Measurements from ENCODE around the gene PIK3CB.
"Not testable (repeated sequence)": the region's sequence is repeated elsewhere in the genome, so short reads cannot be mapped to it uniquely, and the experiment has no call there.

Gene PIK3CB

DNA sequence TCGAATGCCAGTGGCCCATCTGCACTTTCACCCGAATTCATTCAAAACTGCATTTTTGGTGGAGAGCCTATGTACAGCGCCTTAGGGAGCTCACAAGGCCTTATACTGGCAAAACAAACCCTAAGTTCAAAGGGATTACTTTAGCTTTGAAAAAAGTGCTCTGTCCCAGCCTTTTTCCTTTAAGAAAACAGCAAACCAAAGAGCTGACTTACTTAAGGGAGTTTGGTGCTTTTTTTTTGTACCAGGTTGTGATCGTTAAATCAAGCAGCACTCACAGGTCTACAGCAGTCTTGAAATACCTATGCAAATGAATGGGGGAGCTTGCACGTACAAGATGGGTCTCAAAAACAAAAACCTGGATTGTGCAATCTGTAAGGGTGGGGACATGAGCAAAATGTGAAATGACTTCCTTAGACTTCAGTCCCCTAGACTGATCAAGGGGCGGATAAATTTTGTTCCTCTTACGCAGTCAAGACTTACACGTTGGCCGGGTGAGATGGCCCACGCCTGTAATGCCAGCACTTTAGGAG, 11.6 kb upstream of the PIK3CB start:
- no peak for DNase-seq

DNA sequence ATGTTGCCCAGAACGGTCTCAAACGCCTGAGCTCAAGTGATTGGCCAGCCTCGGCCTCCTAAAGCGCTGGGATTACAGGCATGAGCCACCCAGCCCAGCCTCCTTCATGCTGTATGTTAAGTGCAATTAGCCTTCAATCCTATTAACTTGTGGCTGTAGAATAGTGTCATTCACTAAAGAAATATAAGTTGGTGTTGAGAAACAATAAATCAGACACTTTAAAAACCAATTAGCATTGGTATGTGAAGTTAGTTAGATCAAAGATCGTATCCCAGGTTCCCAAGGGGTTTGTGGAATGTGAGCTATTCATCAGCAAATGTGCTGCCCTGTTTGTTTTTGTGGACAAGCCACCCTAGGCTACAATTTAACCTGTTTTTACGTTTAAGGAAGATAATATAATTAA, 11.0 kb upstream of the PIK3CB start:
- no peak for DNase-seq

DNA sequence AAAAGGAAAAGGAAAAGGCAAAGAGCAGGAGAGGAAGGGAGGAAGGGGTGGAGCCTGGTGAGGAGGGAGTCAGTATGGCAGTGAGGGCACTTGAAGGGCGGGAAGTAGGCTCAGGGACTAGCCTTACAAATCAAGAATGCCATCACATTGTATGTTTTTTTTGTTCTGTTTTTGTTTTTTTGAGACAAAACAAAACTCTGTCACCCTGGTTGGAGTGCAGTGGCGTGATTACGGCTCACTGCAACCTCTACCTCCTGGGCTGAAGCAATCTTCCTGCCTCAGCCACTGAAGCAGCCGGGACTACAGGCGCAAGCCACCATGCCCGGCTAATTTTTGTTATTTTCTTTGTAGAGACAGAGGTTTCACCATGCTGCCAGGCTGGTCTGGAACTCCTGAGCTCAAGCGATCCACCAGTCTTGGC, 10.5 kb upstream of the PIK3CB start:
- DNase-seq, result no peak

DNA sequence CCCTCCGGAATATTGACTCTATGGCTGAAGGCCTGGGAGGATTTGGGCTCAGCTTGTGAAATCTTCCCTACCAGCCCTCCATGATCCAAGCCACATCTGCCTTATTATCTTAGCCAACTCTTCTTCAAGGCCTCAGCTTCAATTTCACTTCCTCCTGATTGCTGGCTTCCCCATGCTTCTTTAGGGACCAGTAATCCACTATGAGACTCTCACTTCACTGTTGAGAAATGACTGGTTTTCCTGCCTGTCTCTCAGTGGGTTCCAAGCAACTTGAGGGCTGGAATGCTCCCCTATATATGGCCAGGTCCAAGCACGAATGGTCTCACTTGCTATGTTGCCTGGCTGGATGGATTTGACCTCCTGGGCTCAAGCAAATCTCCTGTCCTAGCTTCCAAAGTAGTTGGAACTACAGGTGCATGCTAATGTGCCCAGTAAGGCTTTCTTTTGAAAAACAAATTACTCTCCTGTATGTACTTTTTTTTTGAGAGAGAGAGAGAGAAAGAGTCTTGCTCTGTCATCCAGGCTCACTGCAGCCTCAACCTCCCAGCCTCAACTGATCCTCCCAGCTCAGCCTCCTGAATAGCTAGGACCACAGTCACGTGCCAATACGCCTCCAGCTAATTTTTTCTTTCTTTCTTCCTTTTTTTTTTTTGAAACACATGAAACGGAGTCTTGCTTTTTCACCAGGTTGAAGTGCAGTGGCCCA, 7.9 kb upstream of the PIK3CB start:
- DNase-seq, result no peak

DNA sequence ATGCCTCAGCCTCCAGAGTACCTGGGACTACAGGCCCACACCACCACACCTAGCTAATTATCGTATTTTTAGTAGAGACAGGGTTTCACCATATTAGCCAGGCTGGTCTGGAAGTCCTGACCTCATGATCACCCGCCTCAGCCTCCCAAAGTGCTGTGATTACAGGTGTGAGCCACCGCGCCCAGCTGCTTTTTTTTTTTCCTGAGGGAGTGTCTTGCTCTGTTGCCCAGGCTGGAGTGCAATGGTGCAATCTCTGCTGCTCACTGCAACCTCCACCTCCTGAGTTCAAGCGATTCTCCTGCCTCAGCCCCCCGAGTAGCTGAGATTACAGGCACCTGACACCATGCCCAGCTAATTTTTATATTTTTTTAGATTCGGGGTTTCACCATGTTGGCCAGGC, 3.7 kb upstream of the PIK3CB start:
- DNase-seq, result not testable (repeated sequence)

DNA sequence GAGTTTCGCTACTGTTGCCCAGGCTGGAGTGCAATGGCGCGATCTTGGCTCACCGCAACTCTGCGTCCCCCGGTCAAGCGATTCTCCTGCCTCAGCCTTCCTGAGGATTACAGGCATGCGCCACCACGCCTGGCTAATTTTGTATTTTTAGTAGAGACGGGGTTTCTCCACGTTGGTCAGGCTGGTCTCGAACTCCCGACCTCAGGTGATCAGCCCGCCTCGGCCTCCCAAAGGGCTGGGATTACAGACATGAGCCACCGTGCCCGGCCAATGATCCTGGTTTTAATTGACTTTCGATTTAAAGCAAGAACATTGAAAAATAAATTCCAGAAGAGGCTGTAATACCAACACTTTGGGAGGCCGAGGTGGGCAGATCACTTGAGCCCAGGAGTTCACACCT, 1.1 kb upstream of the PIK3CB start:
- not testable (repeated sequence) for DNase-seq

DNA sequence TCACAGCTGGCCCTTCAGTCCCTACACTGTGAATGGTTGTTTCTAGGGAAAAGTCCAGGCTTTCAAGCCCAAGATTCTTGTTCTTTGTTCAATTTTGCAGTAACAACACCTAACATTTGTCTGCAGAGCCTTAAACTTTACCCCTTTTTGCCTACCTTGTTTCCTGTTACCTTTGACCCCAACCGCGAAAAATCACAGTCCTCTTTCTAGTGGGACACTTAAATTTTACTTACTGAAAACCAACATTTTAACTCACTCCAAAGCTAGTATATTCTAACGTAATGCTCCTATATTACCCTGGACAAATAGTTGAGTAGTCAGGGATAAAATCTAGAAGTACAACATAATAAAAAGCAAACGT, 649 bp upstream of the PIK3CB start:
- DNase-seq, result no peak

DNA sequence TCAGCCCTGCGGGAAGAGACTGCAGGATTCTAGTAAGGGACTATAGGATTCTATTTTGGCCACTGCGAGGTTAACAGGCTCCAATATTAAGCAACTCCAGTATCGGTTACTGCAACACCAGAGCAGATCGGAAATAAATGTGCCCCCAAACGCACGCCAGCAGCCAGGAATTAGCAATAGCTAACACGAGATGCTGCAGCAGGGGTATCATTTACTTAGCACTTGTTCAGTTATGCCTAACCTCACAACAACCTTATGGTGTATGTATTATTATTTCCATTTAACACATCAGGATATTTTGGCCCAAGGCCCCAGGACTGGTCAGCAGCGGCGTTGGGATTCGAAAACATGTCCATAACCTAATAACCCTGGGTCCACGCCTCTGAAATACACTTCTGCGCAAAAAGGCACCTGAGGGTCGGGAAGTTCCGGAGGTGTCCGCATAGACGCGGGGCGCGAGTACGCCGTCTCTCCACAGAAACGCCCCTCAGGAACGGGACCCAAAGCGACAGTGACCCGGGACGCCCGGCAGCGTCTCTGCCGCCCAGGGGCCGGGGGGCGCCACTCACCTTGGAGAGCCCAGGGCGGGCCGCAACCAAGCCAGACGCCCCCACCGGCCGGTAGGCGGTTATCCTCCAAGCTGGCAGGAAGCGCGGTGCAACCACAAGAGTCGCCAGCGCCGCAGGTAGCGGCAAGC, 681 bp downstream of the PIK3CB start:
- peak; percentile 14 for DNase-seq

DNA sequence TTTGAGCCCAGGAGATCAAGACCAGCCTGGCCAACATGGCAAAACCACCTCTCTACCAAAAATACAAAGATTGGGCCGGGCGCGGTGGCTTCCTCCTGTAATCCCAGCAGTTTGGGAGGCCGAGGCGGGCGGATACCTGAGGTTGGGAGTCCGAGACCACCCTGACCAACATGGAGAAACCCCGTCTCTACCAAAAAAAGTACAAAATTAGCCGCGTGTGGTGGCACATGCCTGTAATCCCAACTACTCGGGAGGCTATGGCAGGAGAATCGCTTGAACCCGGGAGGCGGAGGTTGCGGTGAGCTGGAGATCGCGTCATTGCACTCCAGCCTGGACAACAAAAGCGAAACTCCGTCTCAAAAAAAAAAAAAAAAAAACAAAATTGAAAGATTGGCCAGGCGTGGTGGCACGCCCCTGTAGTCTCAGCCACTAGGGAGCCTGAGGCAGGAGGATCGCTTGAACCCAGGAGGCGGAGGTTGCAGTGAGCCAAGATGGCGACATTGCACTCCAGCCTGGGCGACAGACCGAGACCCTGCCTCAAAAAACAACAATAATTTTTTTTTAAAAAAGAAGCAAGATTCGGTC, 2.2 kb downstream of the PIK3CB start:
- DNase-seq, result not testable (repeated sequence)

DNA sequence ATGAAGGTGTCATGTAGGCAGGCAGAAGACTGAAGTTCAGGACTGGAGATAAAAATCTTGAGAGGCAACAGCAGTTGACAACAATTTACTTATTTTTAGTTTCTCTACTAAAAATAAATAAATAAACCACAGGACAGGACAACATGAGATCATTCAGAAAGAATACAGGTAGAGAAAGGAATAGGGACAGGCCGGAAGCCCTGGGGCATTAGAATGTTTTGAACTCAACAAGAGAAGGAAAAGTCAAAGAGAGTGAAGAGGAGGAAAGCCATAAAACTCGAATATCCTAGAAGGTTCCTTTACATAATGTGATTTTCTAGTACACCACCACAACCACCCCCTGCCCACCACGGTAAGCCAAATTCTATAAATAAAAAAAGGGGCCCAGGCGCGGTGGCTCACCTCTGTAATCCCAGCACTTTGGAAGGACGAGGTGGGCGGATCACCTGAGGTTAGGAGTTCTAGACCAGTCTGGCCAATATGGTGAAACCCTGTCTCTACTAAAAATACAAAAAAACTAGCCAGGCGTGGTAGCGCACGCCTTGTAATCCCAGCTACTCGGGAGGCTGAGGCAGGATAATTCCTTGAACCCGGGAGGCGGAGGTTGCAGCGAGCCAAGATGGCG, 4.7 kb downstream of the PIK3CB start:
- no peak for DNase-seq

DNA sequence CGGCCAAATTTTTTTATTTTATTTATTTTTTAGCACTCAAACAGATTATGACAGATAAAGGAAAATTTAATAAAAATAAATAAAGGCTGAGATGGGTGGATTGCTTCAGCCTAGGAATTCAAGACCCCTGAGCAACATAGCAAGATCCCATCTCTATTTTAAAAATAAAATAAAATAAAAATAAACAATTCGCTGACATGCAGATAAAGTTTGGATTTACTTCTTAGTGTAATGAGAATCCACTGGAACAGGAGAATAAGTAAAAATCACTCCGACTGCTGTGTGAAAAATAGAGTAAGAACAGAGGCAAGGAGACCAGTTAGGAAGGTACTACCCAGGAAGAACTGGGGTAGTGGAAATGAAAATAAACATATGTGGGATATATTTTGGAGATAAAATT, 5.6 kb downstream of the PIK3CB start:
- DNase-seq, result no peak

DNA sequence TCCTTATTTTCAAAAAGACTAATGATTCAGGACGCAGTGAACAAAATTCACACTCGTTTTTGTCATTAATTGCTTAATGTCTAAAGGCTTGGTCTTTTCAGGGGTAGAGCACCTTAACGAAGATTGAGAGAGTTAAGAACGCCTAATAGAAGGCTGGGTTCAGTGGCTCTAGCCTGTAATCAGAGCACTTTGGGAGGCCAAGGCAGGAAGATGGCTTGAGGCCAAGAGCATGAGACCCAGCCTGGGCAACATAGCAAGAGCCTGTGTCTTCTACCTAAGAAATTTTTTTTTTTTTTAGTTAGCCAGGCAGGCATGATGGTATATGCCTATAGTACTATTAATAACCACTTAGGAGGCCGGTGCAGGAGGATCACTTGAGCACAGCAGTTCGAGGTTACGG, 7.5 kb downstream of the PIK3CB start:
- DNase-seq, result no peak

DNA sequence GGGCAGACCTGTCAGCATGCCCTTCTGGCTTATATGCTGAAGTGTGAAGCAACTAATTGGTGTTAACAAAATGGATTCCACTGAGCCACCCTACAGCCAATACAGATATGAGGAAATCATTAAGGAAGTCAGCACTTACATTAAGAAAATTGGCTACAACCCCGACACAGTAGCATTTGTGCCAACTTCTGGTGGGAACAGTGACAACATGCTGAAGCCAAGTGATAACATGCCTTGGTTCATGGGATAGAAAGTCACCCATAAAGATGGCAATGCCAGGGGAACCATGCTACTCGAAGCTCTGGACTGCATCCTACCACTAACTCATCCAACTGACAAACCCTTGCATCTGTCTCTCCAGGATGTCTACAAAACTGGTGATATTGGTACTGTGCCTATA, 9.4 kb downstream of the PIK3CB start:
- no peak for DNase-seq

DNA sequence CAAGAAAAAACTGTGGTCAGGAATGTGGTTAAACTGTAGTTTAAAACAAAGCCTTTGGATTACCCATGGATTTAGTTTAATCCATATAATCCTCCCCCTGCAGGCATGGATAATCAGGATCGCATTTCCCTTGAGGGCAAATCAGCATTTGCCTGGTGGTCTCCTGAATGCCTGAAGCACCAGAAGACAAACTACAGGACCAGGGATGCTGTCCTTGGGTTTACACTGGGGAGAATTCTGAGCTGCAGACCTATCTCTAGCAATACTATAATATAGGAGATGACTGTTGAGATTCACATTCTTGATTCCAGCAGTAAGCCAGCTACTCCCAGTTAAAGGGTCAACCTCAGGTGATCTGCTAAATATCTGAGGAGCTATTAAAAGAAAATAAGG, 10.6 kb downstream of the PIK3CB start:
- no peak for DNase-seq

DNA sequence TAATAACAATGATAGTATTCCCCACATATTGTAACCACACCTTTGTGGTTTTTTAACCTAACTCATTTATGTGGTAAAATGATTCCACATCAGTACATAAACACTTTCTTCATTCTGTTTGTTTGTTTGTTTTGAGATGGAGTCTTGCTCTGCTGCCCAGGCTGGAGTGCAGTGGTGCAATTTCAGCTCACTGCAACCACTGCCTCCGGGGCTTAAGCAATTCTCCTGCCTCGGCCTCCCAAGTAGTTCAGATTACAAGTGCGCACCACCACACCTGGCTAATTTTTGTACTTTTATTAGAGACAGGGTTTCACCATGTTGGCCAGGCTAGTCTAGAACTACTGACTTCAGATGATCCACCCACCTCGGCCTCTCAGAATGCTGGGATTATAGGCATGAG, 14.3 kb downstream of the PIK3CB start:
- not testable (repeated sequence) for DNase-seq

DNA sequence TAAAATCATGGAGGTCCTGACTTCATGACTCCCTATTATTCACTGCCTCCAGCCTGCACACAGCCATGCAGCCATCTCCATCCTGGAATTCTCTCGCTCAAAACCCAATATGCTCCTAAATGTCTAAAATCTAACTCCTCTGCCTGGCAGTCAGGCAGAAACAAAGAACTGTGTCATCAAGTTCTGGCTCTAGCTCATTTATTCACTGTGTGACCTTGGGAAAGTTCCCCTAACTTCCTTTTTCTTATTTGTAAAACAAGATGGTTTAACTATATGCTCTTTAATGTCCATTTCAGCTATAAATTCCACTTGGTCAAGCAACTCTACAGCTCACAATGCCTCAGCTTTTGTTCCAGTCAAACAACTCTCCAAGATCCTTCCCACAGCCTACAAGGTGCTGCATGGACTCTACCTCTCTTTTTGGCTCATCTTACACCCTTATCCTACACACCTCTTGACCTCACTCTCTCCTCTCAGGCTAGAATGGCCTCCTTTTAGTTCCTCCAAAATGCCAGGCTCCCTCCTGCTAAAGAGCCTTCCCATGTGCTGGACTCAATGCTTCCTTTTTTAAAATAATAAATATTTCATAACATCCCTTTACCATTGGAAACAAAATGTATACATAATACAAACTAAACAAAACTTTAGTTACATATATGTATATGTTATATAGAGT, 16.4 kb downstream of the PIK3CB start:
- no peak for DNase-seq

DNA sequence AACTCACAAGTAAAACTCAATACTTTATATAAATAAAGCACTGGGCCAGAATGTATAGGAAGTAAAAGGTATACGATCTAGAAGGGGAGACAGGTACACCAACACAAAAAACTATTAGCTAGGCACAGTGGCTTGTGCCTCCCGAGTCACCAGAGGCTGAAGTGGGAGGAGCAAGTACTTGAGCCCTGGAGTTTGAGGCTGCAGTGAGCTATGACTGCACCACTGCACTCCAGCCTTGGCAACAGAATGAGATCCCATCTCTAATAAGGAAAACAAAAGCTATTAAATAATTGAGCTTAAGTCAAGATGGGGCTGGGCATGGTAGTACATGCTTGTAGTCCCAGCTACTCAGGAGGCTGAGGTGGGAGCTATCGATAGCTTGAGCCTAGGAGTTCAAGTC, 17.0 kb downstream of the PIK3CB start:
- DNase-seq, result no peak

DNA sequence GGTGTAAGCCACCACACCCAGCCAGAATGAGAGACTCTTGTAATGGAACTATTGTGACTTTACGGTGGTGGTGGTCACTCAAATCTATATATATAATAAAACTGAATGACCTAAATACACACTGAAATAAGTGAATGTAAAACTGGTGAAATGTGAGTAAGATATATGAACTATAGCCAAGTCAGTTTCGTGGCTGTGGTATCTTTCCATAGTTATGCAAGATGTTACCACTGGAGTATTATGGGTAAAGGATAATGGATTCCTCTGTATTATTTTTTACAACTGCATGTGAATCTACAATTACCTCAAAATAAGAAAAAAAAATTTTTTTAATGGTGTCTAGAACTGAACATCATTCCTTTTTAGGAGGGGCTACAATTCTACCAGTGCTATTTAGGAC, 21.9 kb downstream of the PIK3CB start:
- DNase-seq, result no peak

DNA sequence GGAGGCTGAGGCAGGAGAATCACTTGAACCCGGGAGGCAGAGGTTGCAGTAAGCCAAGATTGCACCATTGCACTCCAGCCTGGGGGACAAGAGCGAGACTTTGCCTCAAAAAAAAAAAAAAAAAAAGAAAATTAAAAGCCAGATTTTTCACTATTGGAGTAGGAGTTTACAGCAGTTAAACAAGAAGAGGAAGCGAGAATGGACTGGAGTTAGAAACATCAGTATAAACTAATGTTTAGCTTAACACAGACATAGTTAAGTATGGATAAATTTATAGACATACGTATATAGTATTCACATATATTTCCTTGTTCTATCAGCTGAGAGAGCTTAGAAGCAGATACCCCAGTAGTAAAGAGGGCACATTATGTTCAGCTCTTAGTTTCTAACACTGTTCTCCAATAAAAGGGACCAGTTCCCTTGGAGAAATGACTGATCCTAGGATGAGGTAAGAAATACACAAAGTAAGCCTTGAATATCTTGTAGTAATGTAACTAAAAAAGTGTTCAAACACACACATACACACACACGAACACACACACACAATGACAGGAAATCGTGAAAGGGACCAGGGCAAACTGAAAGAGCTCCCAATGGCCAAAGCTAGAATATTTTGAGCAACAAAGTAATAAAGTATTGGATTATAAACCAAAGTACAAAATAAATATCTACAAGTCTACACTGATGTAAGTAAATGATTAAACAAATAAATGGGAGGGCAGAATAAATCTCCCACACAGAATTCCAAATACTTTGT, 25.1 kb downstream of the PIK3CB start:
- no peak for DNase-seq

DNA sequence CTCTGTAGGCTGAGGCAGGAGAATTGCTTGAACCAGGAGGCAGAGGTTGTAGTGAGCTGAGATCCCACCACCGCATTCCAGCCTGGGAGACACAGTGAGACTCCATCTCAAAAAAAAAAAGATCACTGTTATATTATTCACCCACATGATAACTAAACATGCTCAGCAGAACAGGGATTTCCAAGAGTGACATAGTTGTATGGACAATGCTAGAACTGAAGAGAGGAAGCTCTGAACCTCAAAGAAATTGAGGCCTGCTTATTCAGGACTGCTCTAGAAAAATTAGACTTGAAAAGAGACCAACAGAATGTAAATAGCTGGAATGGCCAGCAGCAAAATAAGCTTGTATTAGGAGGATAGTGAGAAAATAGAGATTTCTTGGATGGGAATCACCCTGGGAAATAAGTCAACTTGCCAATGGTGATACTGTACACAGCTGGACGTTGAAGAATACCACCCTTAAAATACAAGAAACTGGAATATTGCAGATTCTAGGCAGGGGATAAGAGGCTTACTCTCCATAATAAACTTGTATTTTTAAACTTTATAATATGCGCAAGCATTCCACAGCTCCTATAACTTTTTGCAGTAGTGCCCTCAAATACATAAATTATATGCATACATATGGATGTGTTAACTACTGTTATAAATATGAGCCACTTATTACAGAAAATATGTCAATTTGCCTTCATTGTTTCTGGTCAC, 28.2 kb downstream of the PIK3CB start:
- no peak for DNase-seq

DNA sequence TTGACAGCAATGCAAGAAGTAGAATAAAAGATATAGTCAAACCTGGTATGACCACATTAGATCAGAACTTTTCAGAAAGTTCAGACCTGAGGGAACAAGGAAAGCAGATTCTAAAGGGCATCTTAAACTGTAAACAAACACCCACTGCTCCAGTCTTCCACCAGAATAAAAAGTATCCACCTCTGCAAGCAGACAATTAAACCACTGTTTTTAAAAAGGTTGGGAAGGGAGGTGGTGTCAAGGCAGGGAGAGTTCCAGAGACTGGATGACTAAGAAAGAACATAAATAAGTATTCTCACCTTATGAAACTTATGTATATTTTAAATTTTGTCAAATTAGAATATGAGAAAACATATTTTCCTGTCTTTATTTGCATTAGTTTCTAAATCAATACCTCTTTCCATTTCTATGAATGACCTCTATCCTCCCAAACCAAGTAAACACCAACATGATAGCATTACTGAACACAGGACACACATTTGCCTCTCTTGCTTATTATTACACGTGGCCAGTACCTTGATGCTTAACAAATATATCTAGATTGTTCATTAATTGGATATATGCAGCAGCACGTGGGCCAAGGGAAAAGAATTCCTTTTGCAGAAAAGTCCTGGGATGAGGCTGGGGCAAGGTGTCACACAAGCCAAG, 31.6 kb downstream of the PIK3CB start:
- DNase-seq, result no peak

Measured in CD4-positive, alpha-beta T cell treated with Interleukin-10 for 1 hour (primary cell).